Liver (tissue), 9 donors: ENCODE measurements around the gene PYGB. TPM values are rescaled to one million over a fixed set of nuclear protein-coding genes. Genes with fewer than 3 reads are reported as not detected.

Experiments
- DNase-seq: peaks from one replicate; pipeline ENCODE4 v3.0.0-alpha.2; 2017; ENCODE audit warnings: low spot score
- H3K27ac ChIP-seq, 2 donors: one replicate each; pipeline ENCODE4 v1.7.0; 2013; ENCODE audit warnings: inconsistent platforms in 2 of 2, low read length in 2 of 2, control low read depth in 1 of 2, low read depth in 1 of 2, mild to moderate bottlenecking in 1 of 2
- H3K27me3 ChIP-seq, 4 donors: one replicate each; pipeline versions ENCODE4 v1.6.1 to v1.7.0; 2013; ENCODE audit warnings: low read length in 3 of 4, inconsistent platforms in 1 of 4, mild to moderate bottlenecking in 1 of 4, moderate library complexity in 1 of 4; ENCODE audit not compliant: control insufficient read depth in 4 of 4, insufficient read depth in 4 of 4
- H3K36me3 ChIP-seq, 4 donors: one replicate each; pipeline versions ENCODE4 v1.6.1 to v1.7.0; 2013; ENCODE audit warnings: low read length in 3 of 4, mild to moderate bottlenecking in 3 of 4, low read depth in 1 of 4, moderate library complexity in 1 of 4; ENCODE audit not compliant: control insufficient read depth in 4 of 4, insufficient read depth in 3 of 4
- H3K4me1 ChIP-seq, 4 donors: one replicate each; pipeline versions ENCODE4 v1.6.1 to v1.7.0; 2013; ENCODE audit warnings: low read length in 3 of 4, mild to moderate bottlenecking in 3 of 4, moderate library complexity in 1 of 4; ENCODE audit not compliant: control insufficient read depth in 4 of 4, insufficient read depth in 4 of 4
- H3K4me3 ChIP-seq, 3 donors: one replicate each; pipeline versions ENCODE4 v1.6.1 to v1.7.0; 2013; ENCODE audit warnings: low read length in 3 of 3, control low read depth in 1 of 3, low read depth in 1 of 3, mild to moderate bottlenecking in 1 of 3
- H3K9ac ChIP-seq, 2 donors: one replicate each; pipeline ENCODE4 v1.7.0; 2013; ENCODE audit warnings: low read length in 2 of 2, mild to moderate bottlenecking in 2 of 2, moderate library complexity in 2 of 2, control low read depth in 1 of 2, low read depth in 1 of 2
- H3K9me3 ChIP-seq, 4 donors: one replicate each; pipeline versions ENCODE4 v1.6.1 to v1.7.0; 2013; ENCODE audit warnings: low read length in 3 of 4; ENCODE audit not compliant: control insufficient read depth in 4 of 4
- EGR1 ChIP-seq, 2 donors: IDR thresholded peaks; 2 replicates each; pipeline ENCODE4 v1.6.1; 2016 to 2018; ENCODE audit warnings: antibody characterized with exemption in 2 of 2, low read depth in 2 of 2
- FOXA1 ChIP-seq: IDR thresholded peaks from 2 replicates; pipeline ENCODE4 v1.6.1; 2016; ENCODE audit warnings: antibody characterized with exemption
- FOXA2 ChIP-seq: IDR thresholded peaks from 2 replicates; pipeline ENCODE4 v1.6.1; 2016; ENCODE audit warnings: antibody characterized with exemption
- GABPA ChIP-seq, 2 donors: IDR thresholded peaks in 1 of 2; conservative IDR thresholded peaks in 1 of 2; 2 replicates each; pipeline ENCODE4 v1.6.1; 2016; ENCODE audit warnings: antibody characterized with exemption in 2 of 2, mild to moderate bottlenecking in 1 of 2, moderate library complexity in 1 of 2
- HNF4G ChIP-seq: IDR thresholded peaks from 2 replicates; pipeline ENCODE4 v1.6.1; 2016; ENCODE audit warnings: antibody characterized with exemption
- RXRA ChIP-seq, 2 donors: IDR thresholded peaks; 2 replicates each; pipeline ENCODE4 v1.6.1; 2017 to 2018; ENCODE audit warnings: antibody characterized with exemption in 2 of 2, mild to moderate bottlenecking in 1 of 2
- SP1 ChIP-seq: IDR thresholded peaks from 2 replicates; pipeline ENCODE4 v1.6.1; 2018; ENCODE audit warnings: antibody characterized with exemption, mild to moderate bottlenecking
- TAF1 ChIP-seq: conservative IDR thresholded peaks from 2 replicates; pipeline ENCODE4 v1.6.1; 2016; ENCODE audit warnings: antibody characterized with exemption, mild to moderate bottlenecking
- YY1 ChIP-seq: IDR thresholded peaks from 2 replicates; pipeline ENCODE4 v1.6.1; 2016; ENCODE audit warnings: antibody characterized with exemption, mild to moderate bottlenecking
- WGBS: extraction: QIAGEN DNeasy Blood & Tissue Kit; methylation state at CpG from one replicate; pipeline ENCODE4 v1.1.7; 2013; 5-methylcytosine and 5-hydroxymethylcytosine counted together
- polyA plus RNA-seq, 2 donors: library from polyadenylated mRNA; stranded (reverse) in 1 of 2; unstranded in 1 of 2; fragments of 200-250 nt in 1 of 2; fragments of >200 nt in 1 of 2; fragmentation: Nextera tagmentation in 1 of 2; extraction: Ambion mirVana in 1 of 2; gene quantifications; one replicate each; pipeline versions ENCODE4 v1.2.1 to v1.2.3, GENCODE V29; 2013 to 2015
- total RNA-seq, 2 donors: library from RNA; depleted of rRNA; stranded (reverse); fragments of >200 nt; gene quantifications; one replicate each; pipeline ENCODE4 v1.2.3, GENCODE V29; 2014
- TF ChIP-seq, protein P1 (sequence below): IDR thresholded peaks from 2 replicates; pipeline ENCODE4 v1.6.1; 2016; ENCODE audit warnings: antibody characterized with exemption
- TF ChIP-seq, protein P2 (sequence below): IDR thresholded peaks from 2 replicates; pipeline ENCODE4 v1.6.1; 2016; ENCODE audit warnings: antibody characterized with exemption
- TF ChIP-seq, protein P3 (sequence below): IDR thresholded peaks from 2 replicates; pipeline ENCODE4 v1.6.1; 2016; ENCODE audit warnings: antibody characterized with exemption, mild to moderate bottlenecking
- TF ChIP-seq, protein P4 (sequence below): fragments of 150-350 bp; IDR thresholded peaks from 2 replicates; pipeline ENCODE4 v1.5.1; 2017; ENCODE audit warnings: improper control_type of control experiment, low read depth, low read length; ENCODE audit not compliant: missing input control
- donor health status: healthy.
- donor health status: healthy.
- donor health status: healthy.
- donor health status: healthy.
- donor health status: healthy.

PYGB gene
- total and polyA plus RNA-seq, 4 donors = 3.6 to 11.7 (median 9.8) TPM

DNA sequence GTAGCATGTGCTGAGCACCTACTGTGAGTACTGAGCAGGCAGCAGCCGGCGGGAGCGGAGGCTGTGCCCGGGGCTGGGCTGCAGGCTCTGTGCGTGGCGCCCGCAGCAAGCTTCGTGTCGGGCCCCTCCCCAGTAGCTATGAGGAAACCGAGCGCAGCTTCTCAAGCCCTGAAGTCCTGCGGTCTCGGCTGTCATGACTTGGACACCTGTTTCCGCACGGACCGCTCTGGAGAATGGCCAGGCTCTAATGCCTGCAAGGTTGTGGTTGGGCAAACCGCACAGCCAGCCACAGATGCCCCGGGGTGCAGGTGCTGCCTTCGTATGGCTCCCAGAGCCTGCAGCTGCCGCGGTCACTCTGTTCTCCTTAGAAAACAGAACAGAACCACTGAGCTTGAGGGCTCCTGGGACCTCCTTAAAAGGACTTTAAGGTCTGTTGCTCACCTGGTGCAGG, 33.7 kb downstream of the PYGB start:
- DNase-seq = no peak
- H3K9ac ChIP-seq = no peak overlapping the region
- H3K4me1 ChIP-seq = peaks cover 0 to 7% (median 3%) of the 10 kb centered on the region in 4 donors
- peaks cover 0 to 19% (median 6%) of the 10 kb centered on the region in 4 donors for H3K36me3 ChIP-seq
- H3K4me3 ChIP-seq = no peak overlapping the region
- no peaks in the 10 kb centered on the region for H3K27me3 ChIP-seq
- 95% methylated on average over 21 of the region's 21 CpGs for WGBS
- TF ChIP-seq GABPA (IDR thresholded peaks at IDR 0.05 in 1 of 2, conservative IDR thresholded peaks at IDR 0.05 in 1 of 2) = no peak
- TF ChIP-seq, protein P1, sequence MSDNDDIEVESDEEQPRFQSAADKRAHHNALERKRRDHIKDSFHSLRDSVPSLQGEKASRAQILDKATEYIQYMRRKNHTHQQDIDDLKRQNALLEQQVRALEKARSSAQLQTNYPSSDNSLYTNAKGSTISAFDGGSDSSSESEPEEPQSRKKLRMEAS = no peak
- TF ChIP-seq TAF1 = no peak
- TF ChIP-seq, protein P2, sequence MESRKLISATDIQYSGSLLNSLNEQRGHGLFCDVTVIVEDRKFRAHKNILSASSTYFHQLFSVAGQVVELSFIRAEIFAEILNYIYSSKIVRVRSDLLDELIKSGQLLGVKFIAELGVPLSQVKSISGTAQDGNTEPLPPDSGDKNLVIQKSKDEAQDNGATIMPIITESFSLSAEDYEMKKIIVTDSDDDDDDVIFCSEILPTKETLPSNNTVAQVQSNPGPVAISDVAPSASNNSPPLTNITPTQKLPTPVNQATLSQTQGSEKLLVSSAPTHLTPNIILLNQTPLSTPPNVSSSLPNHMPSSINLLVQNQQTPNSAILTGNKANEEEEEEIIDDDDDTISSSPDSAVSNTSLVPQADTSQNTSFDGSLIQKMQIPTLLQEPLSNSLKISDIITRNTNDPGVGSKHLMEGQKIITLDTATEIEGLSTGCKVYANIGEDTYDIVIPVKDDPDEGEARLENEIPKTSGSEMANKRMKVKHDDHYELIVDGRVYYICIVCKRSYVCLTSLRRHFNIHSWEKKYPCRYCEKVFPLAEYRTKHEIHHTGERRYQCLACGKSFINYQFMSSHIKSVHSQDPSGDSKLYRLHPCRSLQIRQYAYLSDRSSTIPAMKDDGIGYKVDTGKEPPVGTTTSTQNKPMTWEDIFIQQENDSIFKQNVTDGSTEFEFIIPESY = no peak
- H3K27ac ChIP-seq = no peak overlapping the region
- no peaks in the 10 kb centered on the region for H3K9me3 ChIP-seq

DNA sequence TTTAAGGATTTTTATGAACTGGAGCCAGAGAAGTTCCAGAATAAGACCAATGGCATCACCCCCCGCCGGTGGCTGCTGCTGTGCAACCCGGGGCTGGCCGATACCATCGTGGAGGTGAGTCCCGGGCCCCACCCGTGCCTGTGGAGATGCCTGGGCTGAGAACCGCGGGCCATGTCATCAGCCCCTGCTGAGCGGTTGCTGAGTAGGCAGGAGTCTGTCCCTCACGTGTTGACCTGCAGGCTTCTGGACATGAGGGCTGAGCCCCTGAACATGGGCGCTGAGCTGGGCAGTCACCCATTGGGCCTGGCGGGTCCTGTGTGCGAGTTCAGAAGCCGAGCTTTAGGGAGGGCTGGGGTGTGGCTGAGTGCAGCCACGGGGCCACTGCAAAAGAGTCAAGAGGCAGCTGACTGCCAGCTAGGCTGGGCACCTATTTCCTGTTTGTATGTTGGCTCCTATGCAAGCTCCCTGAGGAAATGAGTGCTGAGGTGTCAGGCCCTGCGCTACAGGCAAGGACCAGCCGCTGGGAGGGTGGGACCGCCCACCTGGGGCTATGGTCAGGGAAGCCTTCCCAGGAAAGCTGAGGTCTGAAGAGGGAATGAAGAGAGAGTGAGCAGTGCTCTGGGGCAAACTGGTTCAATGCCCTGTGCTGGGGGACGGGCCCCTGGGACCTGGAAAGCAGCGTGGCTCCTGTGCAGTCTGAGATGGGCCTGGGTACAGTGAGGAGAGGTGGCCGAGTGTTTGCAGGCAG, 34.3 kb downstream of the PYGB start:
- DNase-seq = no peak
- WGBS = 95% methylated on average over 22 of the region's 22 CpGs
- peaks cover 2 to 23% (median 6%) of the 10 kb centered on the region in 4 donors for H3K36me3 ChIP-seq

DNA sequence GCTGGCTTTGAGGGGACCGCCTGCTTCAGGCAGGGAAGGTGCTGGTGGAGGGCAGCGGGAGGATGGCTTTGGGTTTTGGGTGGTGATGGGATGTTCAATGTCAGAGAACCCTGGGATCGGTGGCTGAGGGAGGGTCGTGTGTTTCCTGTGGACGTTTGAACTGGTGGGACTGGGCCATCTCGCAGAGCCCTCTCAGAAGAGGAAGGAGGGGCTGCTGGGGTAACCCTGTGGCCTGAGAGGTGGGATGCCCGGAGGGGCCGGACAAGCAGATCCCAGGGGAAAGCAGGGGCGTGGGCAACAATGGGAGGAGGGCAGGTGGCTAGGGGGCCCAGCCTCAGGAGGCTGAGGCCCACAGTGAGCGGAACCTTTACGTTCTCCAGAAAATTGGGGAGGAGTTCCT, 34.9 kb downstream of the PYGB start:
- Histone ChIP-seq H3K27me3 (no peaks in the 10 kb centered on the region), H3K4me3 (no peak overlapping the region), H3K9ac (no peak overlapping the region), H3K4me1 (peaks cover 0 to 7% (median 3%) of the 10 kb centered on the region in 4 donors), H3K36me3 (peaks cover 2 to 23% (median 6%) of the 10 kb centered on the region in 4 donors), H3K9me3 (no peaks in the 10 kb centered on the region), H3K27ac (no peak overlapping the region)
- TF ChIP-seq, protein P2 = no peak
- TF ChIP-seq, protein P3, sequence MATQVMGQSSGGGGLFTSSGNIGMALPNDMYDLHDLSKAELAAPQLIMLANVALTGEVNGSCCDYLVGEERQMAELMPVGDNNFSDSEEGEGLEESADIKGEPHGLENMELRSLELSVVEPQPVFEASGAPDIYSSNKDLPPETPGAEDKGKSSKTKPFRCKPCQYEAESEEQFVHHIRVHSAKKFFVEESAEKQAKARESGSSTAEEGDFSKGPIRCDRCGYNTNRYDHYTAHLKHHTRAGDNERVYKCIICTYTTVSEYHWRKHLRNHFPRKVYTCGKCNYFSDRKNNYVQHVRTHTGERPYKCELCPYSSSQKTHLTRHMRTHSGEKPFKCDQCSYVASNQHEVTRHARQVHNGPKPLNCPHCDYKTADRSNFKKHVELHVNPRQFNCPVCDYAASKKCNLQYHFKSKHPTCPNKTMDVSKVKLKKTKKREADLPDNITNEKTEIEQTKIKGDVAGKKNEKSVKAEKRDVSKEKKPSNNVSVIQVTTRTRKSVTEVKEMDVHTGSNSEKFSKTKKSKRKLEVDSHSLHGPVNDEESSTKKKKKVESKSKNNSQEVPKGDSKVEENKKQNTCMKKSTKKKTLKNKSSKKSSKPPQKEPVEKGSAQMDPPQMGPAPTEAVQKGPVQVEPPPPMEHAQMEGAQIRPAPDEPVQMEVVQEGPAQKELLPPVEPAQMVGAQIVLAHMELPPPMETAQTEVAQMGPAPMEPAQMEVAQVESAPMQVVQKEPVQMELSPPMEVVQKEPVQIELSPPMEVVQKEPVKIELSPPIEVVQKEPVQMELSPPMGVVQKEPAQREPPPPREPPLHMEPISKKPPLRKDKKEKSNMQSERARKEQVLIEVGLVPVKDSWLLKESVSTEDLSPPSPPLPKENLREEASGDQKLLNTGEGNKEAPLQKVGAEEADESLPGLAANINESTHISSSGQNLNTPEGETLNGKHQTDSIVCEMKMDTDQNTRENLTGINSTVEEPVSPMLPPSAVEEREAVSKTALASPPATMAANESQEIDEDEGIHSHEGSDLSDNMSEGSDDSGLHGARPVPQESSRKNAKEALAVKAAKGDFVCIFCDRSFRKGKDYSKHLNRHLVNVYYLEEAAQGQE = no peak
- TF ChIP-seq SP1 (no peak), HNF4G (no peak), YY1 (no peak), RXRA (IDR thresholded peaks at IDR 0.05) (no peak)
- TF ChIP-seq, protein P4, sequence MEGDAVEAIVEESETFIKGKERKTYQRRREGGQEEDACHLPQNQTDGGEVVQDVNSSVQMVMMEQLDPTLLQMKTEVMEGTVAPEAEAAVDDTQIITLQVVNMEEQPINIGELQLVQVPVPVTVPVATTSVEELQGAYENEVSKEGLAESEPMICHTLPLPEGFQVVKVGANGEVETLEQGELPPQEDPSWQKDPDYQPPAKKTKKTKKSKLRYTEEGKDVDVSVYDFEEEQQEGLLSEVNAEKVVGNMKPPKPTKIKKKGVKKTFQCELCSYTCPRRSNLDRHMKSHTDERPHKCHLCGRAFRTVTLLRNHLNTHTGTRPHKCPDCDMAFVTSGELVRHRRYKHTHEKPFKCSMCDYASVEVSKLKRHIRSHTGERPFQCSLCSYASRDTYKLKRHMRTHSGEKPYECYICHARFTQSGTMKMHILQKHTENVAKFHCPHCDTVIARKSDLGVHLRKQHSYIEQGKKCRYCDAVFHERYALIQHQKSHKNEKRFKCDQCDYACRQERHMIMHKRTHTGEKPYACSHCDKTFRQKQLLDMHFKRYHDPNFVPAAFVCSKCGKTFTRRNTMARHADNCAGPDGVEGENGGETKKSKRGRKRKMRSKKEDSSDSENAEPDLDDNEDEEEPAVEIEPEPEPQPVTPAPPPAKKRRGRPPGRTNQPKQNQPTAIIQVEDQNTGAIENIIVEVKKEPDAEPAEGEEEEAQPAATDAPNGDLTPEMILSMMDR = no peak
- no peak for DNase-seq
- WGBS = 92% methylated on average over 11 of the region's 11 CpGs

More for the DNA sequence above, 34.3 kb downstream of the PYGB start:
- Histone ChIP-seq H3K4me3 (no peak overlapping the region), H3K9me3 (no peaks in the 10 kb centered on the region), H3K27ac (no peak overlapping the region), H3K27me3 (no peaks in the 10 kb centered on the region), H3K4me1 (peaks cover 0 to 7% (median 3%) of the 10 kb centered on the region in 4 donors), H3K9ac (no peak overlapping the region)
- TF ChIP-seq FOXA1 (no peak), TAF1 (no peak), EGR1 (IDR thresholded peaks at IDR 0.05; ENCODE audit: low read depth in 2 of 2) (no peak), FOXA2 (no peak)
